WTC11 (cell line): ENCODE measurements around the gene SLC10A1. TPM values are rescaled to one million over a fixed set of nuclear protein-coding genes. Genes with fewer than 3 reads are reported as not detected.

ENCODE experiments used
- ATAC-seq: fragments of 200-7000 bp; cut with Tn5 transposase; 2 replicates; pipeline ENCODE4 v1.10.0; 2021; ENCODE audit warnings: mild to moderate bottlenecking, moderate library complexity
- CTCF ChIA-PET: fragments of 300-600 bp; sonication (Branson Sonifier 250); formaldehyde crosslinking; loops from one replicate; lab custom pipeline; 2021; ENCODE audit warnings: antibody characterized with exemption; lab: Charles Lee
- POLR2A ChIA-PET: fragments of 350-600 bp; sonication (Branson Sonifier 250); formaldehyde crosslinking; loops from one replicate; lab custom pipeline; 2021; ENCODE audit warnings: antibody characterized with exemption; lab: Charles Lee
- DNase-seq: peaks from one replicate; pipeline ENCODE4 v3.0.0; 2021; ENCODE audit warnings: low spot score
- H3K27ac Mint-ChIP-seq: 2 replicates; pipeline ENCODE4 v1.8.0; 2021; ENCODE audit warnings: mixed read lengths
- H3K27me3 Mint-ChIP-seq: 2 replicates; pipeline ENCODE4 v1.8.0; 2021; ENCODE audit warnings: low read depth, mild to moderate bottlenecking, moderate library complexity, mixed read lengths
- H3K36me3 Mint-ChIP-seq: 2 replicates; pipeline ENCODE4 v1.8.0; 2021; ENCODE audit warnings: mixed read lengths
- H3K4me1 Mint-ChIP-seq: 2 replicates; pipeline ENCODE4 v1.8.0; 2022; ENCODE audit warnings: mixed read lengths
- H3K4me3 Mint-ChIP-seq: 2 replicates; pipeline ENCODE4 v1.8.0; 2021; ENCODE audit warnings: mild to moderate bottlenecking, moderate library complexity, mixed read lengths
- H3K9me3 Mint-ChIP-seq: 2 replicates; pipeline ENCODE4 v1.8.0; 2021; ENCODE audit warnings: mixed read lengths
- AFF4 ChIP-seq: sonication (generic); formaldehyde crosslinking; IDR thresholded peaks from 2 replicates; pipeline ENCODE4 v1.8.1; 2023; ENCODE audit warnings: mild to moderate bottlenecking, missing genetic modification reagents, borderline replicate concordance
- AR ChIP-seq: fragments of 250-450 bp; sonication (Bioruptor Pico); IDR thresholded peaks from 2 replicates; pipeline ENCODE4 v1.9.0; 2021; ENCODE audit warnings: mild to moderate bottlenecking
- ATF1 ChIP-seq: sonication (generic); formaldehyde crosslinking; IDR thresholded peaks from 2 replicates; pipeline ENCODE4 v1.8.1; 2023; ENCODE audit warnings: mild to moderate bottlenecking, moderate library complexity, missing genetic modification reagents
- CREM ChIP-seq: sonication (generic); formaldehyde crosslinking; IDR thresholded peaks from 2 replicates; pipeline ENCODE4 v1.8.1; 2022; ENCODE audit warnings: mild to moderate bottlenecking, missing genetic modification reagents, moderate library complexity
- E2F1 ChIP-seq: sonication (generic); formaldehyde crosslinking; IDR thresholded peaks from 2 replicates; pipeline ENCODE4 v1.8.0; 2022; ENCODE audit warnings: mild to moderate bottlenecking, missing genetic modification reagents
- HMGXB4 ChIP-seq: sonication (generic); formaldehyde crosslinking; IDR thresholded peaks from 2 replicates; pipeline ENCODE4 v1.8.1; 2023; ENCODE audit warnings: mild to moderate bottlenecking, moderate library complexity, missing genetic modification reagents
- JAZF1 ChIP-seq: fragments of 250-450 bp; sonication (Bioruptor Pico); IDR thresholded peaks from 2 replicates; pipeline ENCODE4 v1.9.0; 2021; ENCODE audit warnings: moderate library complexity, mild to moderate bottlenecking, inconsistent platforms
- MAX ChIP-seq: sonication (generic); formaldehyde crosslinking; IDR thresholded peaks from 2 replicates; pipeline ENCODE4 v1.8.0; 2022; ENCODE audit warnings: mild to moderate bottlenecking, missing genetic modification reagents
- MXD4 ChIP-seq: fragments of 250-450 bp; sonication (Bioruptor Pico); IDR thresholded peaks from 2 replicates; pipeline ENCODE4 v1.8.0; 2021; ENCODE audit warnings: mild to moderate bottlenecking, moderate library complexity, borderline replicate concordance
- NFYB ChIP-seq: sonication (generic); formaldehyde crosslinking; conservative IDR thresholded peaks from 2 replicates; pipeline ENCODE4 v1.8.0; 2022; ENCODE audit warnings: low read depth, missing genetic modification reagents
- OVOL2 ChIP-seq: fragments of 250-450 bp; sonication (Bioruptor Pico); IDR thresholded peaks from 2 replicates; pipeline ENCODE4 v1.9.0; 2021; ENCODE audit warnings: mild to moderate bottlenecking, borderline replicate concordance
- RELA ChIP-seq: sonication (generic); formaldehyde crosslinking; IDR thresholded peaks from 2 replicates; pipeline ENCODE4 v1.8.1; 2022; ENCODE audit warnings: missing genetic modification reagents, mild to moderate bottlenecking, borderline replicate concordance
- RORB ChIP-seq: fragments of 250-450 bp; sonication (Bioruptor Pico); IDR thresholded peaks from 2 replicates; pipeline ENCODE4 v1.9.0; 2021; ENCODE audit warnings: mild to moderate bottlenecking
- SOX15 ChIP-seq: fragments of 250-450 bp; sonication (Bioruptor Pico); IDR thresholded peaks from 2 replicates; pipeline ENCODE4 v1.9.0; 2021; ENCODE audit warnings: mild to moderate bottlenecking
- TP53 ChIP-seq: sonication (generic); formaldehyde crosslinking; IDR thresholded peaks from 2 replicates; pipeline ENCODE4 v1.8.1; 2023; ENCODE audit warnings: mild to moderate bottlenecking, missing genetic modification reagents
- ZBTB21 ChIP-seq: sonication (generic); formaldehyde crosslinking; IDR thresholded peaks from 2 replicates; pipeline ENCODE4 v1.8.1; 2023; ENCODE audit warnings: mild to moderate bottlenecking, missing genetic modification reagents, borderline replicate concordance
- ZNF219 ChIP-seq: sonication (generic); formaldehyde crosslinking; IDR thresholded peaks from 2 replicates; pipeline ENCODE4 v1.8.0; 2023; ENCODE audit warnings: missing genetic modification reagents, mild to moderate bottlenecking, borderline replicate concordance
- ZNF263 ChIP-seq: sonication (generic); formaldehyde crosslinking; IDR thresholded peaks from 2 replicates; pipeline ENCODE4 v1.8.1; 2022; ENCODE audit warnings: low read depth, mild to moderate bottlenecking, moderate library complexity, missing genetic modification reagents
- ZNF423 ChIP-seq: fragments of 250-450 bp; sonication (Bioruptor Pico); IDR thresholded peaks from 2 replicates; pipeline ENCODE4 v2.1.2; 2022; ENCODE audit warnings: mild to moderate bottlenecking, moderate library complexity
- total RNA-seq: library from RNA; stranded (reverse); gene quantifications from 3 replicates; pipeline ENCODE4 v1.2.3, GENCODE V29; 2021
- TF ChIP-seq, protein P1 (sequence below): sonication (generic); formaldehyde crosslinking; IDR thresholded peaks from 2 replicates; pipeline ENCODE4 v1.8.0; 2022; ENCODE audit warnings: mild to moderate bottlenecking, missing genetic modification reagents

The SLC10A1 gene
- total RNA-seq, 1 experiment from 2014 or later = 0.09 TPM

- no peak for TF ChIP-seq AFF4
- no peak for TF ChIP-seq SOX15 (CRISPR knock-in tag)
- TF ChIP-seq NFYB (CRISPR knock-in tag) = no peak
- no peak for TF ChIP-seq HMGXB4 (CRISPR knock-in tag)
Measured at GRCh38 chr14:69803753-69804152, 6.7 kb upstream of the SLC10A1 start (continued).

- peaks cover 29% of the 10 kb centered on the region for H3K4me1 Mint-ChIP-seq
- H3K27ac Mint-ChIP-seq = no peak overlapping the region
- no peak overlapping the region for H3K4me3 Mint-ChIP-seq
- H3K27me3 Mint-ChIP-seq = no peaks in the 10 kb centered on the region; the same call in 1 of the 2 replicates
- H3K9me3 Mint-ChIP-seq = peaks cover 24% of the 10 kb centered on the region
- TF ChIP-seq TP53 (CRISPR knock-in tag) = no peak
- TF ChIP-seq AR (CRISPR knock-in tag) = no peak
- no peak for TF ChIP-seq MXD4 (CRISPR knock-in tag)
- no peak for TF ChIP-seq CREM (CRISPR knock-in tag)
- TF ChIP-seq ZBTB21 = no peak
- TF ChIP-seq ZNF423 (CRISPR knock-in tag) = no peak
- TF ChIP-seq, protein P1, sequence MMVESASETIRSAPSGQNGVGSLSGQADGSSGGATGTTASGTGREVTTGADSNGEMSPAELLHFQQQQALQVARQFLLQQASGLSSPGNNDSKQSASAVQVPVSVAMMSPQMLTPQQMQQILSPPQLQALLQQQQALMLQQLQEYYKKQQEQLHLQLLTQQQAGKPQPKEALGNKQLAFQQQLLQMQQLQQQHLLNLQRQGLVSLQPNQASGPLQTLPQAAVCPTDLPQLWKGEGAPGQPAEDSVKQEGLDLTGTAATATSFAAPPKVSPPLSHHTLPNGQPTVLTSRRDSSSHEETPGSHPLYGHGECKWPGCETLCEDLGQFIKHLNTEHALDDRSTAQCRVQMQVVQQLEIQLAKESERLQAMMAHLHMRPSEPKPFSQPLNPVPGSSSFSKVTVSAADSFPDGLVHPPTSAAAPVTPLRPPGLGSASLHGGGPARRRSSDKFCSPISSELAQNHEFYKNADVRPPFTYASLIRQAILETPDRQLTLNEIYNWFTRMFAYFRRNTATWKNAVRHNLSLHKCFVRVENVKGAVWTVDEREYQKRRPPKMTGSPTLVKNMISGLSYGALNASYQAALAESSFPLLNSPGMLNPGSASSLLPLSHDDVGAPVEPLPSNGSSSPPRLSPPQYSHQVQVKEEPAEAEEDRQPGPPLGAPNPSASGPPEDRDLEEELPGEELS (CRISPR knock-in tag) = no peak
- no peak for TF ChIP-seq ZNF263
- no peak for TF ChIP-seq ATF1 (CRISPR knock-in tag)
- TF ChIP-seq JAZF1 (CRISPR knock-in tag) = no peak
- no peak for TF ChIP-seq MAX (CRISPR knock-in tag)
- no peak for TF ChIP-seq RORB
- no peak for TF ChIP-seq E2F1 (CRISPR knock-in tag)
- no peak for TF ChIP-seq ZNF219 (CRISPR knock-in tag)
- no peak for TF ChIP-seq RELA
- TF ChIP-seq OVOL2 (CRISPR knock-in tag) = no peak
- ChIA-PET POLR2A (no interaction called here), CTCF (no interaction called here)
- DNase-seq (no peak), ATAC-seq (no peak)
- peaks cover 4% of the 10 kb centered on the region; the same call in 1 of the 2 replicates for H3K36me3 Mint-ChIP-seq
Measured at GRCh38 chr14:69798339-69798735, 1.3 kb upstream of the SLC10A1 start.
